GM23338 (cell line): ENCODE results near the gene SYT7.

ENCODE experiments used
- CREB1 ChIP-seq: fragments of 250-450 bp; sonication (Bioruptor Pico); IDR thresholded peaks from 2 replicates; pipeline ENCODE4 v1.5.0; 2020; ENCODE audit warnings: low read depth, mild to moderate bottlenecking, moderate library complexity
- ETS1 ChIP-seq: IDR thresholded peaks from 2 replicates; pipeline ENCODE4 v1.6.1; 2016; ENCODE audit warnings: antibody characterized with exemption
- EZH2 ChIP-seq: fragments of 200-600 bp; sonication (generic); IDR thresholded peaks from one replicate; pipeline ENCODE4 v1.8.0; 2017; ENCODE audit warnings: antibody characterized with exemption, mild to moderate bottlenecking, low read depth; ENCODE audit not compliant: unreplicated experiment
- EZH2phosphoT487 ChIP-seq: fragments of 200-600 bp; sonication (generic); IDR thresholded peaks from one replicate; pipeline ENCODE4 v1.8.1; 2018; ENCODE audit warnings: antibody characterized with exemption; ENCODE audit not compliant: unreplicated experiment
- JUNB ChIP-seq: IDR thresholded peaks from one replicate; pipeline ENCODE4 v1.6.1; 2016; ENCODE audit warnings: antibody characterized with exemption; ENCODE audit not compliant: unreplicated experiment
- NANOG ChIP-seq: IDR thresholded peaks from 2 replicates; pipeline ENCODE4 v1.6.1; 2016; ENCODE audit warnings: antibody characterized with exemption, borderline replicate concordance
- POLR2AphosphoS5 ChIP-seq: IDR thresholded peaks from 2 replicates; pipeline ENCODE4 v1.6.1; 2016; ENCODE audit warnings: antibody characterized with exemption, low read depth
- STAT1 ChIP-seq: IDR thresholded peaks from one replicate; pipeline ENCODE4 v1.6.1; 2016; ENCODE audit warnings: antibody characterized with exemption; ENCODE audit not compliant: unreplicated experiment
- ZNF331 ChIP-seq: fragments of 250-450 bp; sonication (Bioruptor Pico); IDR thresholded peaks from 2 replicates; pipeline ENCODE4 v1.5.0; 2020; ENCODE audit warnings: low read depth, mild to moderate bottlenecking, moderate library complexity
- ZNF462 ChIP-seq: fragments of 250-450 bp; sonication (Bioruptor Pico); IDR thresholded peaks from 2 replicates; pipeline ENCODE4 v1.5.0; 2020; ENCODE audit warnings: mild to moderate bottlenecking, moderate library complexity
- TF ChIP-seq, protein P1 (sequence below), 2 experiments: fragments of 200-600 bp in 1 of 2; sonication (generic) in 1 of 2; conservative IDR thresholded peaks; 2 replicates each; pipeline versions ENCODE4 v1.5.1 to v1.6.1; 2016 to 2017; ENCODE audit warnings: antibody characterized with exemption in 2 of 2, low read depth in 2 of 2, mild to moderate bottlenecking in 2 of 2, moderate library complexity in 1 of 2
- TF ChIP-seq, protein P2 (sequence below): IDR thresholded peaks from one replicate; pipeline ENCODE4 v1.6.1; 2018; ENCODE audit warnings: antibody characterized with exemption; ENCODE audit not compliant: unreplicated experiment

GRCh38 chr11:61552108-61552635, 28.7 kb downstream of the SYT7 start:
- TF ChIP-seq EZH2 (no peak), NANOG (no peak), POLR2AphosphoS5 (no peak), EZH2phosphoT487 (no peak), CREB1 (no peak), STAT1 (no peak), JUNB (no peak), ZNF462 (CRISPR knock-in tag) (no peak), ZNF331 (CRISPR knock-in tag) (no peak), ETS1 (no peak)
- TF ChIP-seq, protein P1, sequence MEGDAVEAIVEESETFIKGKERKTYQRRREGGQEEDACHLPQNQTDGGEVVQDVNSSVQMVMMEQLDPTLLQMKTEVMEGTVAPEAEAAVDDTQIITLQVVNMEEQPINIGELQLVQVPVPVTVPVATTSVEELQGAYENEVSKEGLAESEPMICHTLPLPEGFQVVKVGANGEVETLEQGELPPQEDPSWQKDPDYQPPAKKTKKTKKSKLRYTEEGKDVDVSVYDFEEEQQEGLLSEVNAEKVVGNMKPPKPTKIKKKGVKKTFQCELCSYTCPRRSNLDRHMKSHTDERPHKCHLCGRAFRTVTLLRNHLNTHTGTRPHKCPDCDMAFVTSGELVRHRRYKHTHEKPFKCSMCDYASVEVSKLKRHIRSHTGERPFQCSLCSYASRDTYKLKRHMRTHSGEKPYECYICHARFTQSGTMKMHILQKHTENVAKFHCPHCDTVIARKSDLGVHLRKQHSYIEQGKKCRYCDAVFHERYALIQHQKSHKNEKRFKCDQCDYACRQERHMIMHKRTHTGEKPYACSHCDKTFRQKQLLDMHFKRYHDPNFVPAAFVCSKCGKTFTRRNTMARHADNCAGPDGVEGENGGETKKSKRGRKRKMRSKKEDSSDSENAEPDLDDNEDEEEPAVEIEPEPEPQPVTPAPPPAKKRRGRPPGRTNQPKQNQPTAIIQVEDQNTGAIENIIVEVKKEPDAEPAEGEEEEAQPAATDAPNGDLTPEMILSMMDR (conservative IDR thresholded peaks at IDR 0.05; ENCODE audit: low read depth in 2 of 2): no peak
- TF ChIP-seq, protein P2, sequence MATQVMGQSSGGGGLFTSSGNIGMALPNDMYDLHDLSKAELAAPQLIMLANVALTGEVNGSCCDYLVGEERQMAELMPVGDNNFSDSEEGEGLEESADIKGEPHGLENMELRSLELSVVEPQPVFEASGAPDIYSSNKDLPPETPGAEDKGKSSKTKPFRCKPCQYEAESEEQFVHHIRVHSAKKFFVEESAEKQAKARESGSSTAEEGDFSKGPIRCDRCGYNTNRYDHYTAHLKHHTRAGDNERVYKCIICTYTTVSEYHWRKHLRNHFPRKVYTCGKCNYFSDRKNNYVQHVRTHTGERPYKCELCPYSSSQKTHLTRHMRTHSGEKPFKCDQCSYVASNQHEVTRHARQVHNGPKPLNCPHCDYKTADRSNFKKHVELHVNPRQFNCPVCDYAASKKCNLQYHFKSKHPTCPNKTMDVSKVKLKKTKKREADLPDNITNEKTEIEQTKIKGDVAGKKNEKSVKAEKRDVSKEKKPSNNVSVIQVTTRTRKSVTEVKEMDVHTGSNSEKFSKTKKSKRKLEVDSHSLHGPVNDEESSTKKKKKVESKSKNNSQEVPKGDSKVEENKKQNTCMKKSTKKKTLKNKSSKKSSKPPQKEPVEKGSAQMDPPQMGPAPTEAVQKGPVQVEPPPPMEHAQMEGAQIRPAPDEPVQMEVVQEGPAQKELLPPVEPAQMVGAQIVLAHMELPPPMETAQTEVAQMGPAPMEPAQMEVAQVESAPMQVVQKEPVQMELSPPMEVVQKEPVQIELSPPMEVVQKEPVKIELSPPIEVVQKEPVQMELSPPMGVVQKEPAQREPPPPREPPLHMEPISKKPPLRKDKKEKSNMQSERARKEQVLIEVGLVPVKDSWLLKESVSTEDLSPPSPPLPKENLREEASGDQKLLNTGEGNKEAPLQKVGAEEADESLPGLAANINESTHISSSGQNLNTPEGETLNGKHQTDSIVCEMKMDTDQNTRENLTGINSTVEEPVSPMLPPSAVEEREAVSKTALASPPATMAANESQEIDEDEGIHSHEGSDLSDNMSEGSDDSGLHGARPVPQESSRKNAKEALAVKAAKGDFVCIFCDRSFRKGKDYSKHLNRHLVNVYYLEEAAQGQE: no peak
